Transverse colon (tissue), 3 donors: Measurements from ENCODE around the gene MEGF11.

Source experiments
- CTCF ChIP-seq, 5 experiments: fragments of 200-600 bp in 3 of 5; fragments of 450-650 bp in 2 of 5; sonication (generic) in 3 of 5; IDR thresholded peaks; 1 replicate in 2 of 5; 2 replicates in 3 of 5; pipeline ENCODE4 v1.5.1; 2016 to 2017; ENCODE audit warnings: antibody characterized with exemption in 5 of 5, inconsistent platforms in 3 of 5, mild to moderate bottlenecking in 2 of 5, moderate library complexity in 1 of 5
- EP300 ChIP-seq: sonication (generic); formaldehyde crosslinking; IDR thresholded peaks from one replicate; pipeline ENCODE4 v1.6.1; 2017; ENCODE audit warnings: antibody characterized with exemption, low read depth

GRCh38 chr15:66288551-66289185 lies 35.1 kb upstream of the MEGF11 start:
- TF ChIP-seq CTCF (IDR thresholded peaks at IDR 0.05): no peak
- TF ChIP-seq EP300: no peak
